SKM-1 (cell line): ENCODE measurements around the gene SARM1.

ENCODE experiments used
- DNase-seq: peaks from one replicate; lab custom pipeline; 2025; ENCODE audit not compliant: unreplicated experiment; lab: John Stamatoyannopoulos, UW

The SARM1 gene

GRCh38 chr17:28392491-28392890 is 21.0 kb downstream of the SARM1 start:
- no peak for DNase-seq

- no peak for DNase-seq
These were observed 23.0 kb downstream of the SARM1 start for GRCh38 chr17:28394337-28395116.

GRCh38 chr17:28395426-28395825 is 23.9 kb downstream of the SARM1 start:
- no peak for DNase-seq

- DNase-seq: no peak
These were observed 24.5 kb downstream of the SARM1 start for GRCh38 chr17:28395968-28396367.

- DNase-seq: no peak
These were observed 25.2 kb downstream of the SARM1 start for GRCh38 chr17:28396635-28397239.

GRCh38 chr17:28397275-28397674 is 25.8 kb downstream of the SARM1 start:
- DNase-seq: no peak

- no peak for DNase-seq
These were observed 26.3 kb downstream of the SARM1 start for GRCh38 chr17:28397687-28398279.

- no peak for DNase-seq
These were observed 26.9 kb downstream of the SARM1 start for GRCh38 chr17:28398280-28398981.

GRCh38 chr17:28399808-28400207 is 28.3 kb downstream of the SARM1 start:
- no peak for DNase-seq

- no peak for DNase-seq
These were observed 30.7 kb downstream of the SARM1 start for GRCh38 chr17:28402224-28402630.

GRCh38 chr17:28402844-28403243 is 31.4 kb downstream of the SARM1 start:
- DNase-seq: no peak

- no peak for DNase-seq
These were observed 32.5 kb downstream of the SARM1 start for GRCh38 chr17:28404007-28404406.

- DNase-seq: no peak
These were observed 32.9 kb downstream of the SARM1 start for GRCh38 chr17:28404461-28404811.

GRCh38 chr17:28404812-28405570 is 33.5 kb downstream of the SARM1 start:
- no peak for DNase-seq

GRCh38 chr17:28405632-28406472 is 34.4 kb downstream of the SARM1 start, which contains the start of gene SLC46A1:
Gene SLC46A1, minus strand, starts transcription at chr17:28406212. Its CDS starts 98 bp downstream, at chr17:28406114.
- DNase-seq: no peak

GRCh38 chr17:28406473-28406814 is 35.0 kb downstream of the SARM1 start:
- DNase-seq: no peak

- no peak for DNase-seq
These were observed 35.9 kb downstream of the SARM1 start for GRCh38 chr17:28407130-28407973.

- no peak for DNase-seq
These were observed 36.4 kb downstream of the SARM1 start for GRCh38 chr17:28407974-28408306.

GRCh38 chr17:28412099-28412498 is 40.6 kb downstream of the SARM1 start:
- DNase-seq: no peak
